Astrocyte of the spinal cord (primary cell): Measurements from ENCODE around the gene DIS3L.

ENCODE experiments used
- DNase-seq: peaks from one replicate; pipeline ENCODE4 v3.0.0; 2011; ENCODE audit warnings: low read depth, low spot score
- H3K4me3 ChIP-seq: 2 replicates; pipeline ENCODE4 v1.5.1; 2011; ENCODE audit warnings: low read depth, mild to moderate bottlenecking, low read length, moderate library complexity
- in situ Hi-C: cut with HindIII; loops from 2 replicates; pipeline ENCODE4 v1.10.0; 2017; ENCODE audit warnings: low sequenced_read_pairs
- TF ChIP-seq, protein P1 (sequence below): IDR thresholded peaks from 2 replicates; pipeline ENCODE4 v1.5.1; 2012; ENCODE audit warnings: low read depth, mild to moderate bottlenecking, low read length, inconsistent platforms

The DIS3L gene

DNA sequence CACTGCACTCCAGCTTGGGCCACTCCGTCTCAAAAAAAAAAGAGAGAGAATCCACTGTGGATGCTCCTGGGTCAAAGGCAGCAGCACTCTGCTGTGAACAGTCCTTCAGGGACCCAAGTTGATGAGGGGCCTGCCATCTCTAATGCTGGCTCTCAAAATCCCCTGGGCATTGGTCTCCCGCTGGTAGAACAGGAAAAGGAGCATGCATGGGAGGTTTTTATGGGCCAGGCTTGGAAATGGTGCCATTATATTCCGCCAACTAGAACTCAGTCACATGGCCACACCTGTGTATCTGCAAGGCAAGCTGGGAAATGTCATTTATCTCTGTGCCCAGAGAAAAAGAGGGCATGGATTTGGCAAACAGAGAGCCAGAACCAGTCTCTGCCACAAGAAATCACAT is 3.4 kb upstream of the DIS3L start:
- DNase-seq: no peak
- in situ Hi-C loops: no loop called here
- TF ChIP-seq, protein P1, sequence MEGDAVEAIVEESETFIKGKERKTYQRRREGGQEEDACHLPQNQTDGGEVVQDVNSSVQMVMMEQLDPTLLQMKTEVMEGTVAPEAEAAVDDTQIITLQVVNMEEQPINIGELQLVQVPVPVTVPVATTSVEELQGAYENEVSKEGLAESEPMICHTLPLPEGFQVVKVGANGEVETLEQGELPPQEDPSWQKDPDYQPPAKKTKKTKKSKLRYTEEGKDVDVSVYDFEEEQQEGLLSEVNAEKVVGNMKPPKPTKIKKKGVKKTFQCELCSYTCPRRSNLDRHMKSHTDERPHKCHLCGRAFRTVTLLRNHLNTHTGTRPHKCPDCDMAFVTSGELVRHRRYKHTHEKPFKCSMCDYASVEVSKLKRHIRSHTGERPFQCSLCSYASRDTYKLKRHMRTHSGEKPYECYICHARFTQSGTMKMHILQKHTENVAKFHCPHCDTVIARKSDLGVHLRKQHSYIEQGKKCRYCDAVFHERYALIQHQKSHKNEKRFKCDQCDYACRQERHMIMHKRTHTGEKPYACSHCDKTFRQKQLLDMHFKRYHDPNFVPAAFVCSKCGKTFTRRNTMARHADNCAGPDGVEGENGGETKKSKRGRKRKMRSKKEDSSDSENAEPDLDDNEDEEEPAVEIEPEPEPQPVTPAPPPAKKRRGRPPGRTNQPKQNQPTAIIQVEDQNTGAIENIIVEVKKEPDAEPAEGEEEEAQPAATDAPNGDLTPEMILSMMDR: no peak
- H3K4me3 ChIP-seq: no peak overlapping the region

DNA sequence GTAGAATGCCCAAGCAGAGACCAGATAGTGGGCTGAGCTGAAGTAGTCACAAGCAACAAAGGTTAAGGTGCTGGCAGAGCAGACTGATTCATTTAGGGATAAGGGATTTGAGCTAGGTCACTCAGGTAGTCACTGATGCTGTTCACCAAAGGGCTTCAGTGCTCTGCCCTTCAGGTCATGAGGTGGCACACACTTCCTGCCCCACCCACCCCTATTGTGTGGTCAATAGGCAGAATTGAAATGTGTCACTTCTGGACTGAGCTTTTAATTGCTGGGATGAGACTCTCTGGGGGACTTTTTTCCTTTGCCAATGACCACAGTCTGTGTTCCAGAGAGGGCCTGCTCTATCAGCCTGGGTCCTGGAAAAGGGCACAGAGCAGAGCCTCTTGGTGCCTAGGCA is 2.9 kb upstream of the DIS3L start:
- no peak overlapping the region for H3K4me3 ChIP-seq
- in situ Hi-C loops: no loop called here
- no peak for DNase-seq
- TF ChIP-seq, protein P1: no peak

DNA sequence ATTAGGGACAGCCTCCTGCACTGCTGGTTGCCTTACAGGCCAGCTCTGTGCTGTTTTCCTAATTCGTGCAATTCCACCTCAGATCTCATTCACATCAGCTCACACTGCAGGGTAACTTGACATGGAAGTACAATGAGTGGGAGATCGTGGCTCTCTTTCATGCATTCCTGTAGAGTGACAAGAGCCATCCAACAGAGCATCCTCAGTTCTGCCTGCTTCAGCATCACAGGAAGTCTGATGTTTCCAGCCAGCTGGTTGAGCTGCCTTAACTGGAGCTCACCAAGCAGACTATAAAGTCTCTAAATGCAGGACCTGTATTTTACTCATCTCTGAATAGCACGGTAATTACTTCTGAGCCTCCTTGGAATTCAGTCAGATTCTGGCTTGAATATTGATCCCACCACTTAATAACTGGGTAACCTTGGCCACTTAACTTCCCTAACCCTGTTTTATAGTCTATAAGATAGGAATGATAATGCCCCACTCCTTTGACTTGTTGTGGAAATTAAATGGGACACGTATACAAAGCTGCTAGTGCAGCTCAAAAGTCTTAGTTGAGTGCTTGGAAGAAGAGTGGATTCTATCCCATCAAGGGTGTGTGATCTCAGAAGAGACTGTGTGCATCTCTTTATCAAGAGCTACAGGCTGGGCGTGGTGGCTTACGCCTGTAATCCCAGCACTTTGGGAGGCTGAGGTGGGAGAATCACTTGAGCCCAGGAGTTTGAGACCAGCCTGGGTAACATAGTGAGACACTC is 1.4 kb upstream of the DIS3L start:
- in situ Hi-C loops: no loop called here
- TF ChIP-seq, protein P1: no peak

DNA sequence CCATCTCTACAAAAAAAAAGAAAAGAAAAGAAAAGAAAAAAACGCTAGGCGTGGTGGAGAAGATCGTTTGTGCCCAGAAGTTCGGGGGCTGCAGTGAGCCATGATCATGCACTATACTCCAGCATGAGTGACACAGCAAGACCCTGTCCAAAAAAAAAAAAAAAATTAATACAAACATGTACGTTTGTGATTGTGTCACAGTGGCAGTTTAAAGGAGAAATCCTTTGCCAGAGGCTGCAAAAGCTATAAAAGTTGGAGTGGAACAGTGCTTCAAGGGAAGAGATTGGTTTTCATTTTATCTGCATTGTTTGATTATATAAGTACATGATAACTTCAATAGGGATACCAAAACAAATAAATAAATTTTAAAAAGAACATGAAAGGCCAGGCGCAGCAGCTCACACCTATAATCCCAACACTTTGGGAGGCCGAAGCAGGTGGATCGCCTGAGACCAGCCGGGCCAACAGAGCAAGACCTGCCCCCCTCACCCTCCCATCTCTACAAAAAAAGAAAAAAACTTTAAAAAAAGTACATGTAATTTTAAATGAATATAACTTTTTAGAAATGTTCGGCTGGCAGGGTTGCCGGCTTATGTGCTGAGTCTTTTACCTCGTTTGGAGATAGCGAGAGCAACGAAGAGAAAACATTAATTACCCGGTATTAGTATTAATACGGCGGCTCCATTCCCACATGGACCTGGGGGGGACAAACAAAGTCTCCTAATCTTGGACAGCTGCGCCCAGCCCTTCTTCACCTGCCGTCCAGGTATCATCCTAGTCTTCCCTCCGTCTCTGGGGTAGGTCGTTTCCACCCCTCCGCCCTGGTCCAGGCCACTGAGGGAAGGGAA is 573 bp upstream of the DIS3L start:
- DNase-seq: peak; percentile 1
- TF ChIP-seq, protein P1: no peak
- in situ Hi-C loops: no loop called here
- H3K4me3 ChIP-seq: peak overlapping the region; percentile 50

More for the DNA sequence above, 1.4 kb upstream of the DIS3L start:
- DNase-seq: no peak
- H3K4me3 ChIP-seq: no peak overlapping the region

DNA sequence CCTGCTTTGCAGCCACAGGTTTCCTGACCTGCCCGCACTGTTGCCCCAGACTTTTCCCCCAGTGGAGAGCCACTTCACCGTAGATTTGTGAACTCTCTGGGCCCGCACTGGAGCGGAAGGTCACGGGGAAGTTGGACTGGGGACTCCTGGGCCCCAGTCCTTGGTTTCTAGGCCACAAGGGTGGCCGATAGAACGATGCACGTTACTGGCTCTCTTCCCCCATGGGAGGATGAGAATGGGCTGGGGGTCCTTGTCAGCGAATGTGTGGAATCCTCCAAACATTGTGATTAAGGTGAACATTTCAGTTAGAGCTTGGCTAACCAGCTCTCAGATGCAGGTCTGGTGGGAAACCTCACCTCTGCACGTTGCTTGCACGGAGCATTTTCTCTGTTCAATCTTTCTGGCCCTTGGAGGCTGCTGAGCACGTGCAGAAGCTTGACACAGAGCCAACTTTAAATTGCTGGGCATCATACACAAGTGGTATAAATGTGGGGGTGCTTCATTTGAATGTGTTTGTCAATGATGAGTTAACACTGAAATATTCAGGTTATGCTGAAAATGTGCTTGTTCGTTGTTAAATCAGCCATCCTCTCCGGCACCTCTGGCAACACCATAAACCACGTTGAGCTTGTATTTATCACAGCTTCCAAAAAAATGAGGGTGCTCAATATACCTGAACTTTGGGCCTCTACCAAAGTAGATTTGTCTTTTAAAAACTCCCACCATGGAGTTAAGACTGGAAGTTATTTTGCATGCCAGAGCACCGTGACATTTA is 976 bp downstream of the DIS3L start:
- peak overlapping the region; percentile 47 for H3K4me3 ChIP-seq
- in situ Hi-C loops: no loop called here
- TF ChIP-seq, protein P1: no peak
- DNase-seq: peak; percentile 54

DNA sequence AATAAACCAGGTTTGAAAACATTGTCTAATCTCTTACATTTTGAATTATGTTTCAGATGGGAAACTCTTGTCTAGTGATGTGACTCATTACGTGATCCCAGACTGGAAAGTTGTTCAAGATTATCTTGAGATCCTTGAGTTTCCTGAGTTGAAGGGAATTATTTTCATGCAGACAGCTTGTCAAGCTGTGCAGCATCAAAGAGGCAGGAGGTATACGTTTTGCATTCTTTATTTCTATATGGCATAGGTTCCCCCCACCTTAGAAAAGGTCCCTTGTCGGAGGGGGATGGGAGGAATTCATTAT is 1.5 kb downstream of the DIS3L start:
- no peak overlapping the region for H3K4me3 ChIP-seq
- in situ Hi-C loops: no loop called here
- TF ChIP-seq, protein P1: no peak
- DNase-seq: no peak
